Measurements from ENCODE around the gene ZFP69B.

Gene ZFP69B

DNA sequence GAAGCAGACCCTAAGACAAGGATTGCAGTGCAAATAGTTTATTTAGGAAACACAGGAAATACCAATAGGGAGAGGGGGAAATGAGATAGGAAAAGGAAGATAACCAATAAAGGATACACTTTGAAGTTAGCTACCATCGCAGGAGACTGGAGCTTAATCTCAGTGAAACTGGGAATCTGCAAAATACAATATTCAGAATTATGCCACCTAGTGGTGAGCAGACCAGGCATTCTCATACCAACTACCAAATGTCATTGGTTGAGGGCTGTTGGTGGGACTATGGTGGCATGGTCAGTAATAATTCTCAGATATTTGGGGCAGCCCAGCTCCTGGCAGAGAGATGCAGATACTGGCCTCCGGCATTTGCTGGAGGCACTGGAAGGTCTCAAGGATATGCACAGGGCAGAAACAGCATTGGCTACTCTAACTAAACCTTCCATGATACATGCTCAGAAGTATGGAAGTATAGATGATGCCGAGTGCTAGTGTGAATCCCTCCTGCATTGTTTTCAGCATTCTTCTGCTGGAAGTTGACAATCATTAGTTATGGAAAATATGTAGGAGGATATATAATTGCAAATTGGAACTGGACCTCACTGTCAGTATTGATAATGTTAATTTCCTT lies 11.8 kb upstream of the ZFP69B start:
- Histone ChIP-seq H3K27me3 (ENCODE audit: control insufficient read depth, insufficient read depth, low read length) (no peaks in the 10 kb centered on the region), H3K36me3 (ENCODE audit: control insufficient read depth, insufficient read depth, low read length) (no peaks in the 10 kb centered on the region), H3K9ac (ENCODE audit: low read depth, low read length) (no peak overlapping the region), H3K4me3 (ENCODE audit: low read depth, low read length) (no peak overlapping the region), H3K27ac (ENCODE audit: low read depth, low read length) (no peak overlapping the region), H3K9me3 (ENCODE audit: control insufficient read depth, insufficient read depth, low read length) (no peaks in the 10 kb centered on the region), H3K4me1 (ENCODE audit: control insufficient read depth, insufficient read depth, low read length) (no peaks in the 10 kb centered on the region)

DNA sequence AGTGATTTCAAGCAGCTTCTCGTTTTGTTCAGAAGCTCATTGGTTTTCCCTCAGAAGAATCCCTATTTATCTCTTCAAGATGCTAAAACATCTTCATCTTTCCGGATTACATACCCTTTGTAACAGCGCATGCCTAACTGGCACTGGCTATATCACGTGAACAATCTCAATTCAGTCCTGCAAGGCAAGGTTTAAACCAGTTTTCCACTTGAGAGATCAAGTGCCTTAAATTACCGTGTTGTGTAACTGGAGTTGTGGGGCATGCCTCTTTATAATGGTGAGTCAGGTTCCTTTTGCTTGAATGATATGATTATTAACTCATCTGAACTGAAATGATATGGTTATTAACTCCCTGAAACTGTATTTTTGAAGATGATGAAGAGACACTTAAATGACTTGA lies 11.0 kb upstream of the ZFP69B start:
- Histone ChIP-seq H3K36me3 (ENCODE audit: control insufficient read depth, insufficient read depth, low read length) (no peaks in the 10 kb centered on the region), H3K4me1 (ENCODE audit: control insufficient read depth, insufficient read depth, low read length) (no peaks in the 10 kb centered on the region), H3K27ac (ENCODE audit: low read depth, low read length) (no peak overlapping the region), H3K9me3 (ENCODE audit: control insufficient read depth, insufficient read depth, low read length) (no peaks in the 10 kb centered on the region), H3K9ac (ENCODE audit: low read depth, low read length) (no peak overlapping the region), H3K4me3 (ENCODE audit: low read depth, low read length) (no peak overlapping the region), H3K27me3 (ENCODE audit: control insufficient read depth, insufficient read depth, low read length) (no peaks in the 10 kb centered on the region)

DNA sequence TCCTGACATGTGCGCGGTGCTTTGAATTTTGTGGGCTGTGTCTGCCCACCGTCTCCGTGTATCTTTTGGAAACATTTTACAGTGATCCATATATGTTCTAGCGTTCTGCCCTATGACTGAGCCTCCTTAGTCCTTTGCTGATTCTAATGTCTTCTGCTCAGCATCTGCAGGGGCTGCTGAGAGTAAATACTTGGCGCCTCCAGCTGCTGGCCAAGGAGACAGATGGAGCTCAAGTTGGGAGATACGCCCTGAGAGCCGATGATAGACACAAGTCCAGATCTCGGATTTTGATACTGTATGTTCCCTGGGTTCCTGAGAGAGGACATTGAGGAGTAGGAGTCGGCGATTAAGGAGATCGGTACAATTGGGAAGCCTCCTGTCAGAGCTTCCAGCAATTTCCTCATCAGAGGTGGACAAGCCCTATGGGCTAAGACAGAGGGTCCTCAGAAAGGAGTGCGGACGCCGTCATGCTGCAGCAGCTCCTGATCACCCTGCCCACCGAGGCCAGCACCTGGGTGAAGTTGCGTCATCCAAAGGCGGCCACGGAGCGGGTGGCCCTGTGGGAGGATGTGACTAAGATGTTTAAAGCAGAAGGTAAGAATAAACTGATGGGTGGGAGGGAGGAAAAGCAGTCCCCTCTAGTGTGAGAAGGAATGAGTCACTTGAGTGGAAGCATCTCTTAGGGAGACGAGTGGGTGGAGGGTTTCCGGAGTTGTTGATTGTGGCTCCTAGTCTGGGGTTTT lies 390 bp downstream of the ZFP69B start:
- Histone ChIP-seq H3K36me3 (ENCODE audit: control insufficient read depth, insufficient read depth, low read length) (0 out of 2 replicates have a peak, but pooled peaks cover 9% of the 10 kb centered on the region), H3K4me3 (ENCODE audit: low read depth, low read length) (peak overlapping the region; percentile 77)

GRCh38 chr1:40451238-40451585 lies 936 bp downstream of the ZFP69B start:
- Histone ChIP-seq H3K9ac (ENCODE audit: low read depth, low read length) (peak overlapping the region; percentile 74; the same call in 1 of the 2 replicates), H3K36me3 (ENCODE audit: control insufficient read depth, insufficient read depth, low read length) (peaks cover 11% of the 10 kb centered on the region; the same call in 1 of the 2 replicates)

More for the DNA sequence above, 390 bp downstream of the ZFP69B start:
- Histone ChIP-seq H3K27me3 (ENCODE audit: control insufficient read depth, insufficient read depth, low read length) (no peaks in the 10 kb centered on the region), H3K27ac (ENCODE audit: low read depth, low read length) (peak overlapping the region; percentile 84), H3K4me1 (ENCODE audit: control insufficient read depth, insufficient read depth, low read length) (peaks cover 7% of the 10 kb centered on the region; the same call in 1 of the 2 replicates), H3K9ac (ENCODE audit: low read depth, low read length) (peak overlapping the region; percentile 74), H3K9me3 (ENCODE audit: control insufficient read depth, insufficient read depth, low read length) (peaks cover 18% of the 10 kb centered on the region)

DNA sequence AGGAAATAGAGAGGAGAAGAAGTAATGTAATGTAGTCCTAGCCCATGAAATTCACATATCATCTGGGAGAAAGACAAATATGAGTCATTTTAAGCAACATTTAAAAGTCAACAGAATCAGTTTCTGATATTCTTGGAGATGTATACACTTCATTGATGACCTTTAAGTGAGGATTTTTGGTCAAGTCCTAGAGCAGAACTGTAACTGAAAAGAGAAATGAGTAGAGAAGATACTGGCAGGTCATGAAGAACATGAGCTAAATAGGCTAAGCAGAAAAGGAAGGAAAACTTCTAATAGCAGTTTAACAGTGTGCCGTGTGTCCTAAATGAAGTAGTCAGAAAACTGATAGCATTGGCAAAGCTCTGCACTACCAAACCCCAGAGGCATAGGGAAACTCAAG lies 4.6 kb downstream of the ZFP69B start:
- Histone ChIP-seq H3K36me3 (ENCODE audit: control insufficient read depth, insufficient read depth, low read length) (peaks cover 48% of the 10 kb centered on the region), H3K9ac (ENCODE audit: low read depth, low read length) (no peak overlapping the region), H3K4me1 (ENCODE audit: control insufficient read depth, insufficient read depth, low read length) (peaks cover 7% of the 10 kb centered on the region; the same call in 1 of the 2 replicates), H3K9me3 (ENCODE audit: control insufficient read depth, insufficient read depth, low read length) (peaks cover 53% of the 10 kb centered on the region), H3K27me3 (ENCODE audit: control insufficient read depth, insufficient read depth, low read length) (no peaks in the 10 kb centered on the region), H3K27ac (ENCODE audit: low read depth, low read length) (no peak overlapping the region), H3K4me3 (ENCODE audit: low read depth, low read length) (no peak overlapping the region)

More at GRCh38 chr1:40451238-40451585, 936 bp downstream of the ZFP69B start:
- peak overlapping the region; percentile 77 for H3K4me3 ChIP-seq (ENCODE audit: low read depth, low read length)
- no peak overlapping the region for H3K27ac ChIP-seq (ENCODE audit: low read depth, low read length)
- H3K27me3 ChIP-seq (ENCODE audit: control insufficient read depth, insufficient read depth, low read length) = no peaks in the 10 kb centered on the region
- H3K9me3 ChIP-seq (ENCODE audit: control insufficient read depth, insufficient read depth, low read length) = peaks cover 17% of the 10 kb centered on the region
- peaks cover 7% of the 10 kb centered on the region; the same call in 1 of the 2 replicates for H3K4me1 ChIP-seq (ENCODE audit: control insufficient read depth, insufficient read depth, low read length)

DNA sequence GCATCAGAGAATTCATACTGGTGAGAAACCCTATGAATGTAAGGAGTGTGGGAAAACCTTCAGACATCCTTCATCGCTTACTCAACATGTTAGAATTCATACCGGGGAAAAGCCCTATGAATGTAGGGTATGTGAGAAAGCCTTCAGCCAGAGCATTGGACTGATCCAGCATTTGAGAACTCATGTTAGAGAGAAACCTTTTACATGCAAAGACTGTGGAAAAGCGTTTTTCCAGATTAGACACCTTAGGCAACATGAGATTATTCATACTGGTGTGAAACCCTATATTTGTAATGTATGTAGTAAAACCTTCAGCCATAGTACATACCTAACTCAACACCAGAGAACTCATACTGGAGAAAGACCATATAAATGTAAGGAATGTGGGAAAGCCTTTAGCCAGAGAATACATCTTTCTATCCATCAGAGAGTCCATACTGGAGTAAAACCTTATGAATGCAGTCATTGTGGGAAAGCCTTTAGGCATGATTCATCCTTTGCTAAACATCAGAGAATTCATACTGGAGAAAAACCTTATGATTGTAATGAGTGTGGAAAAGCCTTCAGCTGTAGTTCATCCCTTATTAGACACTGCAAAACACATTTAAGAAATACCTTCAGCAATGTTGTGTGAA lies 12.8 kb downstream of the ZFP69B start:
- Histone ChIP-seq H3K27me3 (ENCODE audit: control insufficient read depth, insufficient read depth, low read length) (no peaks in the 10 kb centered on the region), H3K9me3 (ENCODE audit: control insufficient read depth, insufficient read depth, low read length) (peaks cover 95% of the 10 kb centered on the region), H3K9ac (ENCODE audit: low read depth, low read length) (no peak overlapping the region), H3K36me3 (ENCODE audit: control insufficient read depth, insufficient read depth, low read length) (peaks cover 50% of the 10 kb centered on the region), H3K27ac (ENCODE audit: low read depth, low read length) (no peak overlapping the region), H3K4me1 (ENCODE audit: control insufficient read depth, insufficient read depth, low read length) (no peaks in the 10 kb centered on the region), H3K4me3 (ENCODE audit: low read depth, low read length) (no peak overlapping the region)

DNA sequence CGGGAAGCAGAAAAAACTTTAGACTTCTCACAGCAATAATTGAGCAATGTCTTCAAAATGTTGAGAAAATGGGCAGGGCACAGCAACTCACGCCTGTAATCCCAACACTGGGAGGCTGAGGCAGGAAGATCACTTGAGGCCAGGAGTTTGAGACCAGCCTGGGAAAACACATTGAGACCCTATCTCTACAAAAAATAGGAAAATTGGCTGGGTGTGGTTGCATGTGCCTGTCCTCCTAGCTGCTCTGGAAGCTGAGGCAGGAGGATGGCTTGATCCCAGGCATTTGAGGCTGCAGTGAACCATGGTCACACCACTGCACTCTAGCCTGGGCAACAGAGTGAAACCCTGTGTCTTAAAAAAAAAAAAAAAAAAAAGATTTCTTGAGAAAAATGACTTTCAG lies 19.1 kb downstream of the ZFP69B start:
- Histone ChIP-seq H3K4me3 (ENCODE audit: low read depth, low read length) (no peak overlapping the region), H3K9me3 (ENCODE audit: control insufficient read depth, insufficient read depth, low read length) (peaks cover 59% of the 10 kb centered on the region), H3K27ac (ENCODE audit: low read depth, low read length) (no peak overlapping the region), H3K27me3 (ENCODE audit: control insufficient read depth, insufficient read depth, low read length) (no peaks in the 10 kb centered on the region), H3K36me3 (ENCODE audit: control insufficient read depth, insufficient read depth, low read length) (no peaks in the 10 kb centered on the region), H3K9ac (ENCODE audit: low read depth, low read length) (no peak overlapping the region), H3K4me1 (ENCODE audit: control insufficient read depth, insufficient read depth, low read length) (no peaks in the 10 kb centered on the region)

- Histone ChIP-seq H3K36me3 (ENCODE audit: control insufficient read depth, insufficient read depth, low read length) (no peaks in the 10 kb centered on the region), H3K27me3 (ENCODE audit: control insufficient read depth, insufficient read depth, low read length) (no peaks in the 10 kb centered on the region), H3K4me3 (ENCODE audit: low read depth, low read length) (no peak overlapping the region), H3K4me1 (ENCODE audit: control insufficient read depth, insufficient read depth, low read length) (no peaks in the 10 kb centered on the region), H3K27ac (ENCODE audit: low read depth, low read length) (no peak overlapping the region), H3K9ac (ENCODE audit: low read depth, low read length) (no peak overlapping the region), H3K9me3 (ENCODE audit: control insufficient read depth, insufficient read depth, low read length) (peaks cover 17% of the 10 kb centered on the region)
Observed at GRCh38 chr1:40475268-40475667, 25.0 kb downstream of the ZFP69B start.

DNA sequence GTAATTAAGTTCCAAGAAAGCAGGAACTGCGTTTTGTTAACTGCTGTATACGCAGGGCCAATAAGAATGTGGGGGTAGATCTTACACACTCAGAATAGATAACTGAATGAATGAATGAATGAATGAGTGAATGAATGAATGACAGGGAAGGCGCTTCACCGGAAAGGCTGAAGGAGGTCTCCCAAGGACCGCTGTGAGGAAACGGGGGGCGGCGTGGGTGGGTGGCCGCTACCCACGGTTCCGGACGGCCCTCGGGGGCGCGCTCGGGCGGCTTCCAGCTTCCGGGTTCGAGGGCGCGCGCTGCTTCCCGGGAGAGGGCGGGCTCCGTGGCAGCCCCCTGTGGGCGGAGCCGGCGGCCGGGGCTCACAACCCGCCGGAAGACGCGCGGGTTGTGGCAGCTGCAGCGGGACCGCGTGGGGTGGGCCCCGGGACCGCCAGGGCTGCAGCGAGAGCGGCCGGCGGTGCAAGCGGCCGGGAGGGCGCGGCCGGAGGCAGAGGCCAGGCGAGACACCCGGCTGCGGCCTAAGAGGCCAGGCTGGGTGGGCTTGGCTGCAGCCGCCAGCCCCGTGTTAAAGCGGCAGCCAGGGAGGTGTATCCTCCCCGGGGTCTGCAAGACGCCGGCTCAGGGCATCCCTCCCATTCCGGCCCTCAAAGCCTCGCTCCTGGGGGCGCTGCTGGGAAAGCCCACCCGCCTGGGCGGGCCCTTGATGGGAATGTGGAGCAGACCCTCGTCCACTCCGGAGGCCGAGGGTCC lies 26.8 kb downstream of the ZFP69B start, which contains the start of gene ZFP69:
Gene ZFP69, plus strand, starts transcription at position 367 of the 754 bp plus-strand sequence. CDS start 2,072 bp downstream, outside the sequence.
- H3K4me1 ChIP-seq (ENCODE audit: control insufficient read depth, insufficient read depth, low read length) = no peaks in the 10 kb centered on the region
- no peaks in the 10 kb centered on the region for H3K36me3 ChIP-seq (ENCODE audit: control insufficient read depth, insufficient read depth, low read length)
- peak within 1 kb of the TSS; percentile 58 for H3K9ac ChIP-seq (ENCODE audit: low read depth, low read length)
- H3K9me3 ChIP-seq (ENCODE audit: control insufficient read depth, insufficient read depth, low read length) = peaks cover 13% of the 10 kb centered on the region
- H3K27me3 ChIP-seq (ENCODE audit: control insufficient read depth, insufficient read depth, low read length) = no peaks in the 10 kb centered on the region
- H3K27ac ChIP-seq (ENCODE audit: low read depth, low read length) = no peak within 1 kb of the TSS
- H3K4me3 ChIP-seq (ENCODE audit: low read depth, low read length) = peak within 1 kb of the TSS; percentile 98

DNA sequence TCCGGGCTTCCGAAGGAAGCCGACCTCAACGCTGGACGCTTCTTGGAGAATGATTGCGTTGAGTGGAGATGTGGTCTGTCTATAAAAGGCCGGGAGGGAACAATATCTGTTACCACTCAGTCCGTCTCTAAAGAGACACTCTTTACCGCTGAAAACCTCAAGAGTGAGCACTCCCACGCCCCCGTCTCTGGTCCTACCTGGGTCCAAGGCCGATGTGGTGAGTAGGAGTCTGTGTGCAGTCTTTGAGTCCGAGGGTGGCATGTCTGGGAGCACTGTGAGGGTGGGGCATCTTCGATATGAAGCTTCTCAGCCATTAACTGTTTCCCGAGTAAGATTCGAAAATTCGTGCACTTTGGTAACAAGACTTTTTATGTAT lies 27.4 kb downstream of the ZFP69B start:
- Histone ChIP-seq H3K36me3 (ENCODE audit: control insufficient read depth, insufficient read depth, low read length) (peaks cover 2% of the 10 kb centered on the region; the same call in 1 of the 2 replicates), H3K27me3 (ENCODE audit: control insufficient read depth, insufficient read depth, low read length) (no peaks in the 10 kb centered on the region), H3K4me3 (ENCODE audit: low read depth, low read length) (peak overlapping the region; percentile 98), H3K27ac (ENCODE audit: low read depth, low read length) (no peak overlapping the region), H3K9me3 (ENCODE audit: control insufficient read depth, insufficient read depth, low read length) (peaks cover 13% of the 10 kb centered on the region), H3K4me1 (ENCODE audit: control insufficient read depth, insufficient read depth, low read length) (no peaks in the 10 kb centered on the region), H3K9ac (ENCODE audit: low read depth, low read length) (peak overlapping the region; percentile 10; the same call in 1 of the 2 replicates)

Measured in HUES48 (cell line).